IMR-90 (cell line): ENCODE results near the gene KCNJ4.

Experiments
- BHLHE40 ChIP-seq: fragments of 150-350 bp; IDR thresholded peaks from 2 replicates; pipeline ENCODE4 v1.6.1; 2016; ENCODE audit warnings: mild to moderate bottlenecking, low read depth, low read length
- CEBPB ChIP-seq: IDR thresholded peaks from 2 replicates; pipeline ENCODE4 v1.6.1; 2012; ENCODE audit warnings: low read depth, low read length, improper control_type of control experiment
- CHD1 ChIP-seq: IDR thresholded peaks from 2 replicates; pipeline ENCODE4 v1.6.1; 2012; ENCODE audit warnings: low read depth, low read length, improper control_type of control experiment
- CTCF ChIP-seq: conservative IDR thresholded peaks from 2 replicates; pipeline ENCODE4 v1.5.1; 2012; ENCODE audit warnings: mild to moderate bottlenecking, low read depth, low read length, improper control_type of control experiment
- FOS ChIP-seq: fragments of 150-350 bp; IDR thresholded peaks from 2 replicates; pipeline ENCODE4 v1.6.1; 2016; ENCODE audit warnings: low read depth, low read length
- MAFK ChIP-seq: IDR thresholded peaks from 2 replicates; pipeline ENCODE4 v1.6.1; 2012; ENCODE audit warnings: low read depth, low read length, improper control_type of control experiment
- MXI1 ChIP-seq: IDR thresholded peaks from 2 replicates; pipeline ENCODE4 v1.6.1; 2012; ENCODE audit warnings: low read depth, mild to moderate bottlenecking, low read length, moderate library complexity, borderline replicate concordance
- NFE2L2 ChIP-seq: fragments of 150-350 bp; IDR thresholded peaks from 2 replicates; pipeline ENCODE4 v1.6.1; 2016; ENCODE audit warnings: low read depth, mild to moderate bottlenecking, low read length
- POLR2A ChIP-seq: IDR thresholded peaks from 2 replicates; pipeline ENCODE4 v1.6.1; 2012; ENCODE audit warnings: mild to moderate bottlenecking, low read depth, low read length
- RAD21 ChIP-seq: IDR thresholded peaks from 2 replicates; pipeline ENCODE4 v1.6.1; 2012; ENCODE audit warnings: low read length, improper control_type of control experiment
- RCOR1 ChIP-seq: IDR thresholded peaks from 2 replicates; pipeline ENCODE4 v1.6.1; 2012; ENCODE audit warnings: mild to moderate bottlenecking, low read length, improper control_type of control experiment; ENCODE audit not compliant: insufficient replicate concordance
- RFX5 ChIP-seq: IDR thresholded peaks from 2 replicates; pipeline ENCODE4 v1.8.0; 2012; ENCODE audit warnings: low read depth, mild to moderate bottlenecking, low read length, moderate library complexity
- SMC3 ChIP-seq: fragments of 150-350 bp; IDR thresholded peaks from 2 replicates; pipeline ENCODE4 v1.6.1; 2016; ENCODE audit warnings: low read depth, mild to moderate bottlenecking, antibody characterized with exemption, low read length, moderate library complexity

- TF ChIP-seq CEBPB (no peak), CTCF (no peak), MXI1 (no peak), SMC3 (no peak), RAD21 (no peak), POLR2A (no peak), FOS (no peak), NFE2L2 (no peak), RFX5 (no peak), MAFK (no peak), CHD1 (no peak), RCOR1 (no peak), BHLHE40 (no peak)
Observed at GRCh38 chr22:38414009-38414395, 41.0 kb downstream of the KCNJ4 start.
